HCT116 (cell line): ENCODE measurements around the gene ABCC2. TPM values are rescaled to one million over a fixed set of nuclear protein-coding genes. Genes with fewer than 3 reads are reported as not detected.

ENCODE experiments used
- ATAC-seq: fragments of 200-7000 bp; cut with Tn5 transposase; 2 replicates; pipeline ENCODE4 v1.9.1; 2020; ENCODE audit warnings: mild to moderate bottlenecking, moderate library complexity
- BruUV-seq: library from RNA; stranded (reverse); fragments of 400-500 nt; replicated peaks from 2 replicates; lab custom pipeline; 2021; lab: Mats Ljungman, UMichigan
- CTCF ChIA-PET: fragments of 300-600 bp; sonication (Branson Sonifier 250); formaldehyde crosslinking; loops from one replicate; lab custom pipeline; 2021; ENCODE audit warnings: antibody characterized with exemption; lab: Charles Lee
- POLR2A ChIA-PET: fragments of 300-600, 350-600 bp; sonication (Branson Sonifier 250); formaldehyde crosslinking; loops from one replicate; lab custom pipeline; 2021; ENCODE audit warnings: antibody characterized with exemption; lab: Charles Lee
- RAD21 ChIA-PET, 2 experiments: fragments of 300-600 bp; sonication (Branson Sonifier 250); formaldehyde crosslinking; loops; one replicate each; lab custom pipeline; 2023; ENCODE audit warnings: low total read pairs in 2 of 2; ENCODE audit not compliant: uncharacterized antibody in 2 of 2, unreplicated experiment in 2 of 2, low non-redundant PET in 1 of 2; lab: Charles Lee
- DNase-seq: peaks from one replicate; pipeline ENCODE4 v3.0.0-alpha.2; 2010; ENCODE audit warnings: low read depth, low spot score
- H2AFZ ChIP-seq: fragments of 200-600 bp; shearing (Covaris generic), sonication (generic); 2 replicates; pipeline ENCODE4 v1.6.1; 2017; ENCODE audit warnings: low read depth, mixed run types, mixed read lengths, antibody characterized with exemption, low read length; ENCODE audit not compliant: poor library complexity, severe bottlenecking
- H3K27ac ChIP-seq: 2 replicates; pipeline ENCODE4 v1.5.1; 2012; ENCODE audit warnings: low read depth, low read length
- H3K27me3 ChIP-seq: fragments of 200-600 bp; sonication (generic); 2 replicates; pipeline ENCODE4 v1.6.1; 2016; ENCODE audit warnings: mixed run types, low read length, mixed read lengths; ENCODE audit not compliant: insufficient read depth
- H3K36me3 ChIP-seq, 2 experiments: fragments of 200-500 bp in 1 of 2; fragments of 200-600 bp in 1 of 2; sonication (Bioruptor generic) in 1 of 2; sonication (generic) in 1 of 2; 2 replicates each; pipeline versions ENCODE4 v1.5.1 to v1.6.1; 2014 to 2016; ENCODE audit warnings: low read length in 2 of 2, inconsistent platforms in 1 of 2, mixed read lengths in 1 of 2, mixed run types in 1 of 2; ENCODE audit not compliant: insufficient read depth in 2 of 2, control insufficient read depth in 1 of 2
- H3K4me1 ChIP-seq, 2 experiments: fragments of 200-600 bp in 1 of 2; sonication (generic) in 1 of 2; 2 replicates each; pipeline versions ENCODE4 v1.5.1 to v1.6.1; 2012 to 2017; ENCODE audit warnings: low read length in 2 of 2, inconsistent platforms in 1 of 2, mild to moderate bottlenecking in 1 of 2, mixed read lengths in 1 of 2, mixed run types in 1 of 2, moderate library complexity in 1 of 2; ENCODE audit not compliant: insufficient read depth in 2 of 2, control insufficient read depth in 1 of 2
- H3K4me2 ChIP-seq: fragments of 200-600 bp; sonication (generic); 2 replicates; pipeline ENCODE4 v1.6.1; 2017; ENCODE audit warnings: mixed run types, low read length, mixed read lengths
- H3K4me3 ChIP-seq, 2 experiments: fragments of 200-600 bp in 1 of 2; sonication (generic) in 1 of 2; replicated peaks in 1 of 2; 2 replicates each; pipeline ENCODE4 v1.5.1; 2011 to 2016; ENCODE audit warnings: low read length in 2 of 2, control low read depth in 1 of 2, low read depth in 1 of 2, mild to moderate bottlenecking in 1 of 2, mixed read lengths in 1 of 2, mixed run types in 1 of 2
- H3K79me2 ChIP-seq: fragments of 200-600 bp; sonication (generic); 2 replicates; pipeline ENCODE4 v1.6.1; 2017; ENCODE audit warnings: mild to moderate bottlenecking, mixed run types, low read length, moderate library complexity, mixed read lengths; ENCODE audit not compliant: insufficient read depth
- H3K9ac ChIP-seq: fragments of 200-600 bp; sonication (generic); 2 replicates; pipeline ENCODE4 v1.6.1; 2016; ENCODE audit warnings: low read length, mixed read lengths
- H3K9me2 ChIP-seq: fragments of 200-600 bp; sonication (generic), shearing (Covaris generic); 2 replicates; pipeline ENCODE4 v1.6.1; 2017; ENCODE audit warnings: mixed run types, mild to moderate bottlenecking, moderate library complexity; ENCODE audit not compliant: insufficient read depth
- H3K9me3 ChIP-seq, 2 experiments: fragments of 200-500 bp in 1 of 2; fragments of 200-600 bp in 1 of 2; sonication (Bioruptor generic) in 1 of 2; sonication (generic) in 1 of 2; 2 replicates each; pipeline ENCODE4 v1.6.1; 2014 to 2017; ENCODE audit warnings: low read length in 2 of 2, mixed read lengths in 2 of 2, inconsistent platforms in 1 of 2, low read depth in 1 of 2, mild to moderate bottlenecking in 1 of 2, mixed run types in 1 of 2, moderate library complexity in 1 of 2; ENCODE audit not compliant: control insufficient read depth in 1 of 2, insufficient read depth in 1 of 2
- H4K20me1 ChIP-seq: fragments of 200-600 bp; sonication (generic), shearing (Covaris generic); 2 replicates; pipeline ENCODE4 v1.6.1; 2017; ENCODE audit warnings: mixed run types, mild to moderate bottlenecking, moderate library complexity; ENCODE audit not compliant: insufficient read depth
- ATF3 ChIP-seq: IDR thresholded peaks from 2 replicates; pipeline ENCODE4 v1.6.1; 2012
- CEBPB ChIP-seq: IDR thresholded peaks from 2 replicates; pipeline ENCODE4 v1.6.1; 2012; ENCODE audit warnings: low read depth
- CTCF ChIP-seq, 3 experiments: fragments of 200-600 bp in 1 of 3; sonication (generic) in 1 of 3; IDR thresholded peaks in 2 of 3; conservative IDR thresholded peaks in 1 of 3; 2 replicates each; pipeline ENCODE4 v1.5.1; 2012 to 2017; ENCODE audit warnings: low read depth in 2 of 3, low read length in 2 of 3, antibody characterized with exemption in 1 of 3, borderline replicate concordance in 1 of 3, control low read depth in 1 of 3, mild to moderate bottlenecking in 1 of 3, mixed read lengths in 1 of 3, mixed run types in 1 of 3, moderate library complexity in 1 of 3; ENCODE audit not compliant: insufficient read depth in 1 of 3
- EGR1 ChIP-seq: IDR thresholded peaks from 2 replicates; pipeline ENCODE4 v1.6.1; 2012; ENCODE audit warnings: low read depth
- ELF1 ChIP-seq: IDR thresholded peaks from 2 replicates; pipeline ENCODE4 v1.6.1; 2012; ENCODE audit warnings: low read depth, borderline replicate concordance
- EZH2 ChIP-seq: fragments of 200-600 bp; sonication (generic); IDR thresholded peaks from 2 replicates; pipeline ENCODE4 v1.6.1; 2017; ENCODE audit warnings: antibody characterized with exemption, mixed run types
- EZH2phosphoT487 ChIP-seq: fragments of 200-600 bp; IDR thresholded peaks from 2 replicates; pipeline ENCODE4 v1.6.1; 2018; ENCODE audit warnings: antibody characterized with exemption, borderline replicate concordance
- FOSL1 ChIP-seq: IDR thresholded peaks from 2 replicates; pipeline ENCODE4 v1.6.1; 2012; ENCODE audit warnings: low read depth
- JUND ChIP-seq: IDR thresholded peaks from 2 replicates; pipeline ENCODE4 v1.6.1; 2012
- MAX ChIP-seq: IDR thresholded peaks from 2 replicates; pipeline ENCODE4 v1.6.1; 2012
- REST ChIP-seq: IDR thresholded peaks from 2 replicates; pipeline ENCODE4 v1.6.1; 2012; ENCODE audit warnings: low read depth
- SP1 ChIP-seq: IDR thresholded peaks from 2 replicates; pipeline ENCODE4 v1.6.1; 2012; ENCODE audit warnings: low read depth
- SRF ChIP-seq: IDR thresholded peaks from 2 replicates; pipeline ENCODE4 v1.6.1; 2012; ENCODE audit warnings: low read depth
- TCF7L2 ChIP-seq: IDR thresholded peaks from 2 replicates; pipeline ENCODE4 v1.7.0; 2011; ENCODE audit warnings: borderline replicate concordance, inconsistent platforms; ENCODE audit not compliant: insufficient read depth, insufficient read length; ENCODE audit errors: extremely low read depth
- YY1 ChIP-seq: IDR thresholded peaks from 2 replicates; pipeline ENCODE4 v1.6.1; 2011; ENCODE audit warnings: low read length, low read depth, moderate library complexity, mild to moderate bottlenecking; ENCODE audit not compliant: insufficient replicate concordance; ENCODE audit errors: extremely low read depth
- ZBTB33 ChIP-seq: IDR thresholded peaks from 2 replicates; pipeline ENCODE4 v1.6.1; 2011; ENCODE audit warnings: mild to moderate bottlenecking, low read length, moderate library complexity; ENCODE audit not compliant: insufficient replicate concordance; ENCODE audit errors: extremely low read depth
- ZFX ChIP-seq: fragments of 450-650 bp; IDR thresholded peaks from 2 replicates; pipeline ENCODE4 v1.6.1; 2017
- ZNF274 ChIP-seq: fragments of 200-500 bp; sonication (Bioruptor generic); IDR thresholded peaks from 2 replicates; pipeline ENCODE4 v1.6.1; 2014; ENCODE audit warnings: mild to moderate bottlenecking, low read depth, low read length, inconsistent platforms
- intact Hi-C: fragments of 100-400 bp; cut with micrococcal nuclease; formaldehyde crosslinking; loops from 2 replicates; pipeline ENCODE4 v1.10.0; 2022
- total RNA-seq: library from RNA; stranded (reverse); gene quantifications from one replicate; pipeline ENCODE4 v1.2.1, GENCODE V29; 2021; ENCODE audit not compliant: unreplicated experiment

ABCC2 gene
- total RNA-seq, 1 experiment from 2014 or later = 88.2 TPM

- intact Hi-C loops = no loop called here
- H2AFZ ChIP-seq = no peak overlapping the region
- ATAC-seq (no peak), DNase-seq (no peak)
- no peaks in the 10 kb centered on the region for H3K9me2 ChIP-seq
- no peak for TF ChIP-seq ZNF274
- no peak for TF ChIP-seq SP1
- TF ChIP-seq EZH2phosphoT487 = no peak
- TF ChIP-seq ELF1 = no peak
- no peak for TF ChIP-seq FOSL1
- no peak for TF ChIP-seq TCF7L2
- TF ChIP-seq YY1 = no peak
- TF ChIP-seq REST = no peak
- TF ChIP-seq SRF = no peak
- no peak for TF ChIP-seq JUND
- TF ChIP-seq CEBPB = no peak
- no peak for TF ChIP-seq MAX
- no peak for TF ChIP-seq EZH2
- no peak for TF ChIP-seq ZFX
- no peak for TF ChIP-seq CTCF (IDR thresholded peaks at IDR 0.05 in 2 of 3, conservative IDR thresholded peaks at IDR 0.05 in 1 of 3; ENCODE audit: borderline replicate concordance in 1 of 3, insufficient read depth in 1 of 3, low read depth in 2 of 3, low read length in 2 of 3)
- no peak for TF ChIP-seq EGR1
- no peak for TF ChIP-seq ATF3
- no peak for TF ChIP-seq ZBTB33
- CTCF ChIA-PET = no interaction called here
- H3K79me2 ChIP-seq = peaks cover 5% of the 10 kb centered on the region; the same call in 1 of the 2 replicates
- RAD21 ChIA-PET = no interaction called here
- H3K27ac ChIP-seq = no peak overlapping the region
- H3K9ac ChIP-seq = no peak overlapping the region
- no peaks in the 10 kb centered on the region for H3K9me3 ChIP-seq
- H3K4me1 ChIP-seq = peaks cover 48 to 52% of the 10 kb centered on the region in 2 experiments
- POLR2A ChIA-PET = no interaction called here
- no peaks in the 10 kb centered on the region for H3K27me3 ChIP-seq
- no peaks in the 10 kb centered on the region for H4K20me1 ChIP-seq
- BruUV-seq = no TSS peak
- peaks cover 13 to 40% of the 10 kb centered on the region in 2 experiments; a peak in 3 of 4 replicates for H3K36me3 ChIP-seq
- H3K4me3 ChIP-seq = no peak overlapping the region
- H3K4me2 ChIP-seq = no peak overlapping the region
These were observed 4.9 kb downstream of the ABCC2 start for GRCh38 chr10:99787311-99787710.
